Left lobe of liver (tissue), 2 donors: ENCODE measurements around the gene RHOBTB1. TPM values are rescaled to one million over a fixed set of nuclear protein-coding genes. Genes with fewer than 3 reads are reported as not detected.

Experiments
- ATAC-seq: fragments of 200-7000 bp; cut with Tn5 transposase; one replicate; pipeline ENCODE4 v1.9.1; 2020; ENCODE audit warnings: mild to moderate bottlenecking, moderate library complexity
- DNase-seq: peaks from one replicate; pipeline ENCODE4 v3.0.0-alpha.2; 2020; ENCODE audit warnings: low spot score
- total RNA-seq: library from RNA; stranded (reverse); gene quantifications from one replicate; pipeline ENCODE4 v1.2.1, GENCODE V29; 2021
- donor health status: DM: no; HTN: no; CAD: no; lungs with moderate emphysema.
- donor health status: DM: no; HTN: yes; CAD: no.

RHOBTB1 gene
- total RNA-seq, 1 donor from 2014 or later, result 3.6 TPM

DNA sequence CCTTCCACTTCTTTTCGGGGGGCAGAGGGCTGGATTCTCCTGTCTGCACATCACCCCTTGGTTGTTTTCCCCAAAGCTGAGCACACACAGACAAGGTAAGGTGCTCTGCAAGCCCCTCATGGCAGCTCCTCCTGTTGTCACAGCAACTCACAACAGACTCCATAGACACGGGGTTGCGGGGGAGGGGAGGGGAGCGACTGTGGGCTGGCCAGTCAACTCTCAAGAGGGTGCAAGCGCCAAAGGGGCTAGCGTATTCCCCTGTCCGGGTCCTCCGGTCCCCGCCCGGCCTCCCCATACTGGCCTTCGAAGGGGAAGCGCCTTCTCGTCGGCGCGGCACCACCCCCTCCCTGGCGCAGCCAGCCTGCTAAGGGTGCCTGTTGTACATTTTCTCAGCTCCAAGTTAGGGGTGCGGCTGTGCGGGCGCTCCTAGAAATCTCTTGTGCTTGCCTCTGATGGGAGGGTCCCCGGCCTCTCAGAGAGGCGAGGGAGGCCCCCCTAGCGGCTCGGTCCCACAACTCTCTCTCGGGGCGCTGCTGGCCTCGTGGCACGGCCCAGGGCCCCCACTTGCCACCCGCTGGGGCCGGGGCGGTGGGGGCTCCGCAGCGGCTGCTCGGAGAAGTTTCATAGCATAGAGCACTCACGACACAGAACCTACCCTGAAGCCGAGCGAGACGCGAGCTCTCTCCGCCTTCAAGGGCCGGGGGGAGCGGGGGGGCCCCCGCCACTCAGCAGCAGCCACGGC, 498 bp downstream of the RHOBTB1 start:
- ATAC-seq (peak; percentile 33), DNase-seq (peak; percentile 53)

GRCh38 chr10:60942788-60943315, 1.1 kb downstream of the RHOBTB1 start:
- ATAC-seq (peak; percentile 40), DNase-seq (peak; percentile 52)

- ATAC-seq (no peak), DNase-seq (no peak)
Measured at GRCh38 chr10:60942134-60942787, 1.7 kb downstream of the RHOBTB1 start.

DNA sequence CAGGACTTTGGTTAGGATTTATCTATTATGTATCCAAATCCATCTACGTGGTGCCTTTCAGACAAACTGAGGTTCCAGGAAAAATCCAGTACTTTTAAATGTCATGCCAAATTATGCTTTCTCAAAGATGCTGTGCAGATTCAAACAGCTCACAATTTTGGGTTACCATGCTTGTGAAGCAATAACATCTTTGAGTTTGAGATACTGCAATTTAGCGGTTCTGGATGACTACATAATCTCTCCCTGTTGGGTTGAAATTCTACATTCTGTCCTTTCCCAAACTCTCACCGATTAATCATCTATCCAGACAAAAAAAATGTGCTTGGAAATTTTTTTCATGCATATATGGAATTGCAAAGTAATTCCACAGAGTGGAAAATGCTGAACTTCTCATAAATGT, 3.5 kb downstream of the RHOBTB1 start:
- no peak for ATAC-seq
- no peak for DNase-seq

- ATAC-seq (peak; percentile 62), DNase-seq (no peak)
Measured at GRCh38 chr10:60937784-60938654, 6.0 kb downstream of the RHOBTB1 start.

DNA sequence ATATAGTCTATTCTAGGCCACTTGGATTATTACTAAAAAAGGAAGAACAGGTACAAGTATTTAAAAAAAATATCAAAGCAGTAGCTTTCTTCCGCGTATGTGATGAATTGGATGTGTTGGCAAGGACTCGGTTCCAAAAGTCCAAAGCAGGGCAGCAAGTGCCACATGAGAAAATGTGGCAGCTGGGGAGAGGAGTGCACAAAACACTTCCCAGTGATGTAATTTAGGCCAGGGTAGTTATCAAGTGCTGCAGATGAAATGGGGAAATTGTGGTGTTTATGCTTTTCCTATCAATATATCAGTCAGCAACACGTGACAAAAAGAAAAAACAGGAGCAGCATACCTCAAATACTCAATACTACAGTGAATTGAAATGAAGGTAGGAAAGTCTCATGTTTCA, 7.0 kb downstream of the RHOBTB1 start:
- peak; percentile 66 for ATAC-seq
- DNase-seq, result no peak

DNA sequence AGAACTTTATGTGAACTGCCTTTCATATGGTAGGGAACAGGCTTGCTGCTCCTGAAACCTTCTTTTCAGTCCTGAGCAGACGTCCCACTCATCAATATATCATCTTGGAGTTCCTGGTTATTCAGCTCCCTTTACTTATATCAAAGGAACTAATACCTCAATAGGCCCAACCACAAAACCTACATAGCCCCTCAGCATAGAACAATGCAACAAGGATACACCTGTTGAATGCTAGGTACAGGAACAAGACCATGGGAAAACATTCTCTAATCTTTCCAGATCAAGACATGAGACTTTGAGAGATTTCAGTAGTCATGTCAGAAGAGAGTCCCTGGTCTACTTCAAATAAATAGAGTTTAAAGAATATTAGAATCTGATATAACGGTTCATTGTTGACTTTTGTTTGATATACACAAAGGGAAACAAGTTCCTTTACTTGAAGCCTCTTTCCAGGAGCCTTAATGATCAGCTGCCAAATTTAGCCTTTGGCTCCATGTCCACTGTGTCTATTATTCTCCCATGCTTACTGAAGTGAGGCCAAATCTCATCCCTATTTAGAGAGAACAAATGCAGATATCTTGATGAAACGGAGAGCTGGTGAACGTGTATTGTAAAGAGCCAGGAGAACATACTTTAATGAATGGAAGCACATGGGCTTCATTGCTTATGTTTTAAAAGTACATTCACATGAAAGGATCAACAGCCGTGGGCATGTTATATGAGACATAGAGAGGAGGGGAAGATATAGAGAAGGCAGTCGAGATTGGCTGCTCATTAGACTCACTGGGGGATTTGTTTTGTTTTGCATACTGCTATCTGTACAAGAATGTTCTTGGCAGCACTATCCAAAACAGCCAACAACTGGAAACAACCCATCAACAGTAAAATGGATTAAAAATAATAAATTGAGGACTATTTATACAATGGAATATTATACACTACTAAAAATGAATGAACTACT, 9.5 kb downstream of the RHOBTB1 start:
- DNase-seq (no peak), ATAC-seq (no peak)

GRCh38 chr10:60932756-60933155, 11.2 kb downstream of the RHOBTB1 start:
- ATAC-seq, result no peak
- no peak for DNase-seq

DNA sequence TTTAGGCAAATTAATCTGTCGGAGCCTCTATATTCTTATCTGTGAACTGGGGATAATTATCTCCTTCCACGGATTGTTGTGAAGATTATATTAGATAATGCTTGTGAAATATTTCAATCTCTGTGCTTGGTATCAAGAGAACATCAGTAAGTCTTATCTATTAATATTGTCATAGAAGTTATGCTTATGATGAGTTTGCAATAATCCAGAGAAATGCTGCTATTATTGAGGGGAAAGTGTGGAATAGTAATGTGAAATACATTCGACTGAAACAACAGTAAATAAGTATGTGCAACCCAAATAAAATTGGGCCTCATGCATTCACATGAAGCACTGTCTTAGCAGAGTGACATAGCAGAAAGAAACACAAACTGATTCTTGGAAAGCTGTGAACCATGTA, 13.7 kb downstream of the RHOBTB1 start:
- DNase-seq, result no peak
- no peak for ATAC-seq

GRCh38 chr10:60921633-60922032, 22.4 kb downstream of the RHOBTB1 start:
- DNase-seq (no peak), ATAC-seq (no peak)

- ATAC-seq (no peak), DNase-seq (no peak)
Measured at GRCh38 chr10:60920479-60920878, 23.5 kb downstream of the RHOBTB1 start.

GRCh38 chr10:60919551-60919950, 24.4 kb downstream of the RHOBTB1 start:
- no peak for ATAC-seq

DNA sequence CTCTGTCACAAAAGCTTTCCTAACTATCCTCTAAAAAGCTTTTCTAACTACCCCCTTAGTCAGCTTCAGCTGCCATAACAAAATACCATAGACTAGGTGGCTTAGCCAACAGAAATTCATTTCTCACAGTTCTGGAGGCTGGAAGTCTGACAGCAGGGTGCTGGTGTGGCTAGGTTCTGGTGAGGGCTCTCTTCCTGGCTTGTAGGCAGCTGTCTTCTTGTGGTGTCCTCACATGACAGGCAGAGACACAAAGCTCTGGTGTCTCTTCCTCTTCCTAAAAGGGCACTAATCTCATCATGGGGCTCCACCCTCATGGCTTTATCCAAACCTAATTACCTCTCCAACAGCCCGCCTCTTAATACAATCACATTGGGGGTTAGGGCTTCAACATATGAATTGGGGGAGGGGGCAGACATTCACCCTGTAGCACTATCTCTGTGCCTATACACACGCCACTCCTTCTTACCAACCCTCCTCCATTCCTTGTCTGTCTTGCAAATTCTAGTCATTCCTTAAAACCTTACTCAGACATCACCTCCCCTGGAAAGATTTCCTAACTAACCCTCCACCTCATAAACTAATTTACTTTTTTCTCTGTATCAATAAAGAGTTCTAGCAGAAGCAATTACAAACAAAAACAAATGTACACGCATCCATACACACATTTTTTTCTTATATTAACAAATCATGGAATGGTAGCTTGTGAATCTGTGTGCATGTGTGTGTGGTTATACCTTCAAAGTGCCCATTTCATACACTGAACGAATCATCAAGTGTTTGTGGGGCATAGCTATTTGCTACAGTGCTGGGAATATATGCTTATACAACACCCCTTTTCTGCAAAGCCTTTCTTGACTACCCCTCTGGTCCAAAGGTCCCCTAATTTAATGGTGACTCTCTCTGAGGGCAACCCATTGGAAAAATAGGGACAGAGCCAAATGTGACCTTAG, 26.4 kb downstream of the RHOBTB1 start:
- ATAC-seq, result no peak
- no peak for DNase-seq

More at GRCh38 chr10:60919551-60919950, 24.4 kb downstream of the RHOBTB1 start:
- no peak for DNase-seq

GRCh38 chr10:60916025-60916424, 28.0 kb downstream of the RHOBTB1 start:
- ATAC-seq (no peak), DNase-seq (no peak)

GRCh38 chr10:60914690-60915141, 29.3 kb downstream of the RHOBTB1 start:
- ATAC-seq (no peak), DNase-seq (no peak)

GRCh38 chr10:60913657-60914056, 30.3 kb downstream of the RHOBTB1 start:
- DNase-seq, result no peak
- ATAC-seq, result no peak

DNA sequence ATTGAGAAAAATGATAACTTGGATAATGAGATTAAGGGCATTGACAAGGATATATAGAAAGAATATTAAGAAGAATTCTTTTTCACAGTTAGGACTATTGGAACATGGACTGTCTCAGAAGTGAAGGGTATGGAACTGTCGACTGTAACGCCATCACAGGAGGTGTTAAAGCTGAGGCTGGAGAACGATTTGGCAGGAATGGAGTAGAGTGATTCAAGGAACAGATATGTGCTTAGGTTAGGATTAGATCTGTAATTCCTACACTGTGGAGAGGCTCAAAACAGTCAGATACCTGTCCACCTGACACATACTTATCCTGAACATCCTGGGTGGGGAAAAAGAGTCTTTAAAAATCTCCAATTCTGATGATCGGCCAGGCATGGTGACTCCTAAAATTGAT, 30.9 kb downstream of the RHOBTB1 start:
- no peak for ATAC-seq
- no peak for DNase-seq

GRCh38 chr10:60911715-60912114, 32.3 kb downstream of the RHOBTB1 start:
- DNase-seq (no peak), ATAC-seq (peak; percentile 63)

- no peak for ATAC-seq
- DNase-seq, result no peak
Measured at GRCh38 chr10:60911216-60911615, 32.8 kb downstream of the RHOBTB1 start.
